ENCODE data around the gene TBX2. TPM values are rescaled to one million over a fixed set of nuclear protein-coding genes. Genes with fewer than 3 reads are reported as not detected.
A peak's percentile ranks its signal among the peaks of the same experiment; 100 is the strongest.

TBX2 gene
- total and polyA plus RNA-seq, 2 of the 13 experiments (the other 11 are each of a cell fraction or from before 2014, with no cell fraction given), result 2.8 to 15.3 TPM

GRCh38 chr17:61363601-61364462 is 35.8 kb upstream of the TBX2 start (continued):
- TF ChIP-seq YY1 (IDR thresholded peaks at IDR 0.05; ENCODE audit: insufficient read depth, insufficient replicate concordance, low read depth, low read length) (no peak), DZIP1 (CRISPR knock-in tag; IDR thresholded peaks at IDR 0.05) (no peak), RFX3 (CRISPR knock-in tag; IDR thresholded peaks at IDR 0.05) (no peak), ZNF777 (CRISPR knock-in tag; IDR thresholded peaks at IDR 0.05) (no peak), BORCS8-MEF2B (CRISPR knock-in tag; IDR thresholded peaks at IDR 0.05) (0 out of 2 replicates have a peak, but pooled peaks have one; percentile 39), ZFP36L2 (CRISPR knock-in tag; IDR thresholded peaks at IDR 0.05) (no peak), ZNF292 (CRISPR knock-in tag; IDR thresholded peaks at IDR 0.05; ENCODE audit: borderline replicate concordance, low read depth) (peak; percentile 96), NFYC (CRISPR knock-in tag; IDR thresholded peaks at IDR 0.05) (0 out of 2 replicates have a peak, but pooled peaks have one; percentile 18), ZNF503 (CRISPR knock-in tag; IDR thresholded peaks at IDR 0.05) (peak; percentile 31; the same call in 1 of the 2 replicates), HES4 (CRISPR knock-in tag; IDR thresholded peaks at IDR 0.05; ENCODE audit: borderline replicate concordance) (no peak), ZNF703 (CRISPR knock-in tag; IDR thresholded peaks at IDR 0.05; ENCODE audit: borderline replicate concordance) (no peak), KLF15 (CRISPR knock-in tag; IDR thresholded peaks at IDR 0.05; ENCODE audit: borderline replicate concordance) (no peak), ZNF441 (CRISPR knock-in tag; IDR thresholded peaks at IDR 0.05; ENCODE audit: borderline replicate concordance) (no peak), POLR2AphosphoS2 (IDR thresholded peaks at IDR 0.05; ENCODE audit: low read depth, low read length) (no peak), SETDB1 (CRISPR knock-in tag; IDR thresholded peaks at IDR 0.05; ENCODE audit: borderline replicate concordance) (no peak), MLXIP (CRISPR knock-in tag; IDR thresholded peaks at IDR 0.05; ENCODE audit: borderline replicate concordance) (no peak), NFE2L1 (CRISPR knock-in tag; IDR thresholded peaks at IDR 0.05; ENCODE audit: borderline replicate concordance) (no peak), AKAP8 (CRISPR knock-in tag; IDR thresholded peaks at IDR 0.05) (0 out of 2 replicates have a peak, but pooled peaks have one; percentile 44)
- TF ChIP-seq, protein P1, sequence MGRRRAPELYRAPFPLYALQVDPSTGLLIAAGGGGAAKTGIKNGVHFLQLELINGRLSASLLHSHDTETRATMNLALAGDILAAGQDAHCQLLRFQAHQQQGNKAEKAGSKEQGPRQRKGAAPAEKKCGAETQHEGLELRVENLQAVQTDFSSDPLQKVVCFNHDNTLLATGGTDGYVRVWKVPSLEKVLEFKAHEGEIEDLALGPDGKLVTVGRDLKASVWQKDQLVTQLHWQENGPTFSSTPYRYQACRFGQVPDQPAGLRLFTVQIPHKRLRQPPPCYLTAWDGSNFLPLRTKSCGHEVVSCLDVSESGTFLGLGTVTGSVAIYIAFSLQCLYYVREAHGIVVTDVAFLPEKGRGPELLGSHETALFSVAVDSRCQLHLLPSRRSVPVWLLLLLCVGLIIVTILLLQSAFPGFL (CRISPR knock-in tag; IDR thresholded peaks at IDR 0.05), result no peak
